ENCODE data around the gene FAM124B.

GRCh38 chr2:224363281-224363680, 38.6 kb downstream of the FAM124B start:
- TF ChIP-seq GABPA (IDR thresholded peaks at IDR 0.05; ENCODE audit: low read depth), result no peak
- no peak for TF ChIP-seq CTCF (IDR thresholded peaks at IDR 0.05; ENCODE audit: insufficient read depth, low read length)
- TF ChIP-seq POLR2AphosphoS5 (IDR thresholded peaks at IDR 0.05; ENCODE audit: low read depth), result no peak

Data from HL-60 (cell line).